A549 (cell line): ENCODE results near the gene MAP4K4.

Experiments used
- CEBPB ChIP-seq, 2 experiments: fragments of >200 bp in 1 of 2; sonication (Bioruptor Twin) in 1 of 2; formaldehyde crosslinking in 1 of 2; IDR thresholded peaks; 2 replicates each; pipeline ENCODE4 v1.6.1; 2012 to 2016
- CTCF ChIP-seq: fragments of >200 bp; sonication (Bioruptor Twin); formaldehyde crosslinking; IDR thresholded peaks from 3 replicates; pipeline ENCODE4 v1.5.1; 2016
- EHF ChIP-seq: fragments of 250-450 bp; sonication (Bioruptor Pico); IDR thresholded peaks from 2 replicates; pipeline ENCODE4 v1.5.0; 2020; ENCODE audit warnings: mild to moderate bottlenecking
- KDM1A ChIP-seq: fragments of 200-600 bp; sonication (generic); IDR thresholded peaks from 2 replicates; pipeline ENCODE4 v1.6.1; 2016; ENCODE audit warnings: low read depth, mild to moderate bottlenecking
- NR3C1 ChIP-seq: fragments of >200 bp; sonication (Bioruptor Twin); formaldehyde crosslinking; IDR thresholded peaks from 3 replicates; pipeline ENCODE4 v1.6.1; 2017
- PBX3 ChIP-seq: IDR thresholded peaks from 2 replicates; pipeline ENCODE4 v1.6.1; 2012
- POLR2A ChIP-seq: IDR thresholded peaks from 2 replicates; pipeline ENCODE4 v1.6.1; 2012; ENCODE audit warnings: mild to moderate bottlenecking, low read length
- TP53 ChIP-seq: fragments of 250-450 bp; sonication (Bioruptor Pico); IDR thresholded peaks from 2 replicates; pipeline ENCODE4 v1.5.0; 2021; ENCODE audit warnings: mild to moderate bottlenecking, moderate library complexity

GRCh38 chr2:101756266-101756665 is 58.8 kb downstream of the MAP4K4 start:
- no peak for TF ChIP-seq EHF (CRISPR knock-in tag)
- no peak for TF ChIP-seq POLR2A
- no peak for TF ChIP-seq PBX3
- TF ChIP-seq CTCF = no peak
- no peak for TF ChIP-seq CEBPB (IDR thresholded peaks at IDR 0.05)
- no peak for TF ChIP-seq KDM1A
- TF ChIP-seq TP53 (CRISPR knock-in tag) = no peak
- no peak for TF ChIP-seq NR3C1
